Inferior parietal cortex (tissue), 1 donor: ENCODE data around the gene MBOAT7.
"Not testable (repeated sequence)": the region's sequence is repeated elsewhere in the genome, so short reads cannot be mapped to it uniquely, and the experiment has no call there.

ENCODE experiments used
- DNase-seq: peaks from one replicate; pipeline ENCODE4 v3.0.0-alpha.2; 2016; ENCODE audit errors: extremely low spot score

MBOAT7 gene

DNA sequence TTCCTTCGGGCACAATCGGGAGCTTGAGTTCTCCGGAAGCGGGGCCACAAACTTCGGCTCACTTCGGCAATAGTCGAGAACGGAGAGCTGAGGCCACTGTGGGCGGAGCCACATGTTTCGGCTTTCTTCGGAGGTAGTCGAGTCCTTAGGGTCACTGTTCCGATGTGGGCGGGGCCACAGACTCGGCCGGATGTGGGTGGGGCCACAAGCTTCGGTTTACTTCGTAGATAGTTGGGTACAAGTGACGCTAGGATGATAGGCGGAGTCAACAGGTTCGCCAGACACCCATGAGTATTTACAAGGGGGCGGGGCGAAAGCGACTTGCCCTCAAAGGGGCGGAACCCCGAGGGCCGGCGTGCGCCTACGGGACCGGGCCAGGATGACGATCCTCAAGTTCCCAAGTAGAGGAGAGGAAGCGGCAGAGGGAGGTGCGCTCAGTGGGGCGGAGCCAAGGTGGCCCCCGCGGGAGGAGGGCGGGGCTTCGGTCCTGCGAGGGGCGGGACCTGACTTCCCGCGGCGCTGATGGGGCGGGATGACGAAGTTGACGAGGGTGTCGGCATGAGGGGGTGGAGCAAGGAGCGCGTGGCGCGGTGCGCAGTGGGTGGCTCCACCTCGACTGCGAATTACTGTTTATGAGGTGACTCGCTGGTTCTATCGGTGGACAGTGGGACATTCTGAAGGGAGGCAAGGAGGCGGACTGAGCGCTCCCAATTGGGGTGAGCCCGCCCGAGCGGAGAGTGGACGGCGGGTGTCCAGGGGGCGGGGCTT lies 539 bp upstream of the MBOAT7 start:
- peak; percentile 100 for DNase-seq

GRCh38 chr19:54188215-54188871 lies 1.0 kb downstream of the MBOAT7 start:
- DNase-seq: peak; percentile 39

- DNase-seq: no peak
Measured at GRCh38 chr19:54186934-54187381, 2.4 kb downstream of the MBOAT7 start.

DNA sequence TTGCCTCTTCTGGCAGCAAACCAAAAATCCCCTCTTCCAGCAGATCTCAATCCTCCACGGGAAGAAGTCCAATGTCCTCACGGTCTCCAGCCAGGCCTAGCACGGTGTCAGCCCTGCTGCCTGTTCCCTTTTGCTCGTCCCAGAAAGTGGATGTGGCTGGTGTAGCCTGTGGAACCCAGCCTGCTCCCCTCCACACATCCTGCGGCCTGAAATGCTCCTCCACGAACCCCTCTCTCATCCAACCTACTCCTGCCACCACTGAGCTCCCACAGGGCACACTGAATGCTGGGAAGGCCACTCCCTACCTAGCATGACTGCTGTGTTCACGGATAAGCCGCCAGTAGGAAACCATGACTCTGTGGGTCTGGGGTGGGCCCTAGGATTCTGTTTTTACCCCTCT lies 3.0 kb downstream of the MBOAT7 start:
- no peak for DNase-seq

DNA sequence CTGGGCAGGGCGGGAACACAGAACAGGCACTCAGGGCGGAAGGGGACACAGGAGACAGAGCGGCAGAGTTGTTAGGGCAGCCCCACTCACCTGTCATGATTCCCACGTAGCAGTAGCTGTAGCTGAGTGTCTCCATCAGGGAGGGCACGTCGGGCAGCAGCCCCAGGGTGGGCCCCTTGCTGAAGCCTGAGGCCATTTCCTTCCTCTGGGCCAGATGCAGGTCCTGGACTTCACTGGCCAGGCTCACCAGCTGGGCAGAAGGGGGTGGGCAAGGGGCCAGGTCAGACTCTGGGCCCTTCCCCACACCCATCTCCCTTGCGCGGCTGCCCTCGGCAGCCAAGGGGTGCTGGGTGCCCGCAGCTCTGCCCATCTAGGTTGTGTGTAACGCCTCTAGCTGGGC lies 5.9 kb downstream of the MBOAT7 start:
- no peak for DNase-seq

DNA sequence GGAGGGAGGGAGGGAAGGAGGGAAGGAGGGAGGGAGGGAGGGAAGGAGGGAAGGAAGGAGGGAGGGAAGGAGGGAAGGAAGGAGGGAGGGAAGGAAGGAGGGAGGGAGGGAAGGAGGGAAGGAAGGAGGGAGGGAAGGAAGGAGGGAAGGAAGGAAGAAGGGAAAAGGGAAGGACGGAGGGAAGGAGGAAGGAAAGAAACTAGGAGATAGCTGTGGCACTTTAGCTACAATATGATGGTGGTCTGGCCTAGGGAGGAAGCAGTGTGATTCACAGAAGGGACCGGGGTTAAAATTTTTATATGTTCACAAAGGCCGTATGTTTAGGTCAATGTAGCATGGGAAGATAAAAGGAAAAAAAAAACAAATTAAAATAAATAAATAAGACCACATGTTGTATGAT lies 7.5 kb downstream of the MBOAT7 start:
- DNase-seq: not testable (repeated sequence)

GRCh38 chr19:54180691-54181091 lies 8.7 kb downstream of the MBOAT7 start:
- no peak for DNase-seq

DNA sequence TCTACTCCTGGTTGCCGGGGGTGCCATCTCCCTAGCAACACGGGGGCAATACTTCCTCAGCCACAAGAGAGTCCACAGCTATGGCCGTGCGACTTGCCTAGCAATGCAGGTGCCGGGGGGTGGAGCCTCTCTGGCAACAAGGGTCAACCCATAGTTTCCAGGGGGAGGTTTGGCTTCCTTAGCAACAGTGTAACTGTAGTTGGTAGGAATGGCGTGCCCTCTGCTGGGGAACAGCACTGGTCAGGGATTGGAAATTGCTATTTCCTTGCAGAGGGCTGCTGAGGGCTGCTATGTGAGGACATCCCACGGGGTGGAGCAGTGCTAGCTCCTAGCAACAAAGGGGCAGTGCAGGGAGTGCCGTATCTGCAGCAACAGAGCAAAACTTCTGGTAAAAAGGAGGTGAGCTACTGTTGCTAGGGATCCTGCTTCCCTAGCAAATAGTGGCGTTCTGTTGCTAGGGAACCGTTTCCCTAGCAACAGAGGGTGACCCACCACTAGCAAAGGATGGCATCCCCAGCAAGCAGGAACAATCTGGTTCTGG lies 9.4 kb downstream of the MBOAT7 start:
- DNase-seq: no peak

GRCh38 chr19:54179262-54179852 lies 10.0 kb downstream of the MBOAT7 start:
- no peak for DNase-seq

DNA sequence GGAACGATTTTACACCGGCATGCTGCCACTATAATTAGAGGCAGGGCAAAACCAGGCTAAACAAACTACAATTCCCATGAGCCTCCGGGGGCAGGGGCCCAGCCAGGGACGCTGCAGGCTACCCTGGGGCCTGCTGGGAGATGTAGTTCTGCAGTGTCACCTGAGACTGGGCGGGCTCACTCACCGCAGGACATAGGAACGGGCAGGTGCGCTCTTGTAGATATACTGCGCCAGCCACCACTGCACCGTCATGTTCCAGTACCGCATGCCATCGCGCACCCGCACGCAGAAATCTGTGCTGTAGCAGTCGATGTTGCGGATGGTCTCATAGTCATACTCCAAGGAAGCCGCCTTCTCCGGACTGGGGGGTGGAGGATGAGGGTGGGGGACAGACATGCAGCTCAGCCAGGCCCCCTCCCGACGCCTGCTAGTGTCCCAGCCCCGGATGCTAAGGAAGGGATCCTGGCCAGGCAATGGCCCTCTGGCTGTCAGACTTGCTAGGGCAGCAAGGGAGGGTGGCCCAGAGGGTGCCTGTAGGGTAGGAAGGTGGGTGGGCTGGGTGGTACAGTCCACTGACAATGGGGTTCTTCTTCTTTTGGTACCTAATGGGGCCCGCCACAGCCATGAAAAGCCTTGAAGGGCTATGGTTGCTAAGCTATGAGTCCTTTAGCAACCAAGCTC lies 10.7 kb downstream of the MBOAT7 start:
- DNase-seq: no peak

DNA sequence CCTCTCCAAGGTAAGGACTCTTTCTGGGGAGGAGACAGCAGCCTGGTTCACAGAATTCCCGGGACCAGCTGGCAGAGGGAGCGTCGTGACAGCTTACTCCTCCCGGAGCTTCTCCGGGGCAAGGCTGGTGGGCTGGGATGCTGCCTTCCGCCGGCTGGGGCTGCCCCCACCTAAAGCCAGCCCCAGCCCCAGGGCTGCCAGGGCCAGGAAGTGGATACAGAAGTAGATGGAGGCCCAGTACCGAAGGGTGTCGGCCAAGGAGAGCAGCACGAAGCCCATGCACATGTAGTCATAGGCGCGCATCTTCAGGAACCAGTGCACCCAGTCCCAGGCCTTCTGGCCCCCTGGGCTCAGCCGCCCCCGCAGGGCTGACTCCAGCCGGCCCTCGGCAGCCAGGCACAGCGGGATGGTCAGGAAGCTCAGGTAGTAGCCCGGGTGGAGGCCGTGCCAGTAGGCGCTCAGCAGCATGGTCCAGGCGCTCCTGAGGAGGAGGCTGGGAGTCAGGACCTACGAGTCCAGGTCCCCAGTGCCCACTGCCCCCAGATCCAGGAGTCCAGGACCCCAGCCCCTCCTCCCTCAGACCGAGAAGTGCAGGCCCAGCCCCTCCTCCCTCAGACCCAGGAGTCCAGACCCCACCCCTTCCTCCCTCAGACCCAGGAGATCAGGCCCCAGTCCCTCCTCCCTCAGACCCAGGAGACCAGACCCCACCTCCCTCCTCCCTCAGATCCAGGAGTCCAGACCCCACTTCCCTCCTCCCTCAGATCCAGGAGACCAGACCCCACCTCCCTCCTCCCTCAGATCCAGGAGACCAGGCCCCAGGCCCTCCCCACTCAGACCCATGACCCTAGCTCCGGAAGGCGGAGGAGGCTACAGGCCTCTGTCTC lies 15.2 kb downstream of the MBOAT7 start:
- no peak for DNase-seq

DNA sequence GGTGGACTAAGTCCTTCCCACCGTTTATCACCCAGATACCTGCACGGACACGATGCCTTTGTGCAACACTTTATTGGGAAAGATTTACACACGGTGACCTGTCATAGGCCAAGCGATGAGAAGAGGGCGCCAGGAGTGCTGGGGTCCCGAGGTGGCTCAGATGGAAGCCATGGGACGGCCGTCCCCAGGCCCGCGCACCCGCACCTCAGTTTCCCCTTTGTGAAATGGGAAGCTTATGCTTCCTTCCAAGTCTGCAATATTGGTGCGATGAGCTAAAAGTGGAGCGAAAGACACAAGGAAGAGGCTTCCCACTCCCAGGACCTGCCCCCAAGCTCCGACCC lies 16.1 kb downstream of the MBOAT7 start:
- no peak for DNase-seq

GRCh38 chr19:54172471-54173358 lies 16.7 kb downstream of the MBOAT7 start, which contains the start of gene TMC4:
TMC4 (minus strand) TSS chr19:54173160; CDS start chr19:54173117, 43 bp downstream.
- no peak for DNase-seq

DNA sequence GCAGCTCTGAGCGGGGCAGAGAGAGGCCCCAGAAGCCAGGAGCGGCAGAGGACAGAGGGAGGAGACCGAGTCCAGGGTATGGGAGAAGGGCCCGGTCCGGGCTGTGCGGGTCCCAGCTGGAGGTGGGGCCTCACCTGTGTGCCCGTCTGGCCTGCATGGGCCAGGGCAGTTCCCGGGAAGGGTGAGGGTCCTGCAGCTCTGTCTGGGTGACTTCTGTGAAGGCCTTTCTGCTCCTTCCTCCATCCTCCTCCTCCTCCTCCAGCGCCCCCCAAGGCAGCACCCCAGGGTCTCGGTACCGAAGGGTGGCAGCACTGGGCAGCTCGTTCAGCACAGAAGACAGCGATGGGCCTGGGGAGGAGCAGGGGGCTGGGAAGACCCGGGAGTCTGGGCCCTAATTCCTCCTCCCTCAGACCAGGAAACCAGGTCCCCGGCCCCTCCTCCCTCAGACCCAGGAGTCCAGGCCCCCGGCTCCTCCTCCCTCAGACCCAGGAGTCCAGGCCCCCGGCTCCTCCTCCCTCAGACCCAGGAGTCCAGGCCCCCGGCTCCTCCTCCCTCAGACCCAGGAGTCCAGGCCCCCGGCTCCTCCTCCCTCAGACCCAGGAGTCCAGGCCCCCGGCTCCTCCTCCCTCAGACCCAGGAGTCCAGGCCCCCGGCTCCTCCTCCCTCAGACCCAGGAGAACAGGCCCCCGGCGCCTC lies 17.5 kb downstream of the MBOAT7 start:
- DNase-seq: not testable (repeated sequence)

DNA sequence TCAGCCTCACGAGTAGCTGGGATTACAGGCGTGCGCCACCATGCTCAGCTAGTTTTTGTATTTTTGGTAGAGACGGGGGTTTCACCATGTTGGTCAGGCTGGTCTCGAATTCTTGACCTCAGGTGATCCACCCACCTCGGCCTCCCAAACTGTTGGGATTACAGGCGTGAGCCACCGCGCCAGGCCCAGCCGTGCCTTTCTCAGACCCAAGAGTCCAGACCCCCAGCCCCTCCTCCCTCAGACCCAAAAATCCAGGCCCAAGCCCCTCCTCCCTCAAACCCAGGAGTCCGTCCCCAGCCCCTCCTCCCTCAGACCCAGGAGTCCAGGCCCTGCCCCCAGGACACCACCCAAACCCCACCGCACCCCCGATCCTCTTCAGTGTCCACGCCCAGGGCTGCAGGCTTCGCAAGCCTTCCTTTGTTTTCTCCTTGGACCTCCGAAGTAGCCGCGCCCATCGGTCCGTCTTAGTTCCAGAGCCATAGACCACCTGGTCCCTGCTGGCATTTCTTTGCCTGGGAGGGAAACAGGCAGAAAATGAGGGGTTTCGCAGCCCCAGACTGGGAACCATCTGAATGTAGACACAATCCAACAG lies 20.1 kb downstream of the MBOAT7 start:
- DNase-seq: no peak

DNA sequence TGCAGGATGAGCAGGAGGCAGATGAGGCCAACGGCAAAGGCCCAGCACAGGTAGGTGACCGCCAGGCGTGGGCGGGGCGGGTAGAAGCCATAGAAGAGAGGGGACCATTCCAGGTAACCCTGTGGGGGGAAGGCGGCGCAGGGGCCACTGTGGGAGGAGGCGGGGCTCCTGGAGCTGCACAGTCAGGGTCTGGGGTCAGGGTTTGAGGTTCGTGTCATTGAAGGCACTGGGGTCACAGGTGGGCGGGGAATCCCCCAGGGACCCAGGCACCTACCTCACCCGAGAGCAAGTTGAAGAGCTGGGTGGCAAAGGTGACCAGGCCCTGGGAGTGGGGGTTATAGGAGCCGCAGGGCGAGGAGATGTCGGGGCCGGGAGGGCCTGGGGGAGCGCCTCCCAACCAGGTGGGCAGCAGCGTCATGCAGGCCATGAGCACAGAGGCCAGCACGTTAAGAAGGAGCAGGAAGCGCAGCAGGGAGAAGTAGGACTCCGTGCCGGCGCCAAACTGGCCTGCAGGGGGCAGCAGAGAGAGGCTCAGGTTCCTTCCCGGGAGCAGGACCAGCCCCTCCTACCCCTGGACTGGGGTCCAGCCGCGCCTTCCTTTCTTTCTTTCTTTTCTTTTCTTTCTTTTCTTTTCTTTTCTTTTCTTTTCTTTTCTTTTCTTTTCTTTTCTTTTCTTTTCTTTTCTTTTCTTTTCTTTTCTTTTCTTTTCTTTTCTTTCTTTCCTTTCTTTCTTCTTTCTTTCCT lies 21.0 kb downstream of the MBOAT7 start:
- DNase-seq: peak; percentile 88

DNA sequence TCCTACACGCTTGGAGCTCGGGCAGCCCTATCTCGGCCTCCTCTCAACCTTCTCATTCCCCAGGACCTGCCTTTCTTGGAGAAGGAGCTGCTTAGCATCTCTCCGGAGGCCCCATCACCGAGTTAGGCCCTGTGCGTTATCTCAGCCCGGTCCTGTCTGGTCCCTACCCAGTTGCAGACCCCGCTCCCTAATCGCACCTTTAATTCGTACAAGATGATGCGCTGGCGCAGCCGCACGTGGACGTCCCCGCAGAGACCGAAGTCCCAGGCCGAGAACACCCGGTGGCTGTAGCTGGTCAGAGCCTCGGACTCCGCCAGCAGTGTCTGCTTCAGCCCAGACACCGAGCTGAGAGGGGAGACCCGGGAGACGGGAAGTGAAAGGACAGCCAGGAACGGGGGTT lies 24.2 kb downstream of the MBOAT7 start:
- no peak for DNase-seq

- DNase-seq: no peak
Measured at GRCh38 chr19:54164369-54165068, 24.9 kb downstream of the MBOAT7 start.
